Loucy (cell line): ENCODE data around the gene SLC39A8.

ENCODE experiments used
- CTCF ChIP-seq: fragments of 200-600 bp; sonication (generic); conservative IDR thresholded peaks from 2 replicates; pipeline ENCODE4 v1.5.1; 2014; ENCODE audit warnings: mild to moderate bottlenecking, antibody characterized with exemption, low read length
- EZH2phosphoT487 ChIP-seq: fragments of 200-600 bp; IDR thresholded peaks from 2 replicates; pipeline ENCODE4 v1.6.1; 2018; ENCODE audit warnings: antibody characterized with exemption, mild to moderate bottlenecking, moderate library complexity, borderline replicate concordance

- TF ChIP-seq CTCF, result no peak
- TF ChIP-seq EZH2phosphoT487, result no peak
These were observed 98.9 kb downstream of the SLC39A8 start for GRCh38 chr4:102246416-102246815.
